NCI-H1417 (cell line): Measurements from ENCODE around the gene KIF3A.

Source experiments
- DNase-seq, 3 experiments: peaks; one replicate each; lab custom pipeline; 2025; lab: John Stamatoyannopoulos, UW

The KIF3A gene

DNA sequence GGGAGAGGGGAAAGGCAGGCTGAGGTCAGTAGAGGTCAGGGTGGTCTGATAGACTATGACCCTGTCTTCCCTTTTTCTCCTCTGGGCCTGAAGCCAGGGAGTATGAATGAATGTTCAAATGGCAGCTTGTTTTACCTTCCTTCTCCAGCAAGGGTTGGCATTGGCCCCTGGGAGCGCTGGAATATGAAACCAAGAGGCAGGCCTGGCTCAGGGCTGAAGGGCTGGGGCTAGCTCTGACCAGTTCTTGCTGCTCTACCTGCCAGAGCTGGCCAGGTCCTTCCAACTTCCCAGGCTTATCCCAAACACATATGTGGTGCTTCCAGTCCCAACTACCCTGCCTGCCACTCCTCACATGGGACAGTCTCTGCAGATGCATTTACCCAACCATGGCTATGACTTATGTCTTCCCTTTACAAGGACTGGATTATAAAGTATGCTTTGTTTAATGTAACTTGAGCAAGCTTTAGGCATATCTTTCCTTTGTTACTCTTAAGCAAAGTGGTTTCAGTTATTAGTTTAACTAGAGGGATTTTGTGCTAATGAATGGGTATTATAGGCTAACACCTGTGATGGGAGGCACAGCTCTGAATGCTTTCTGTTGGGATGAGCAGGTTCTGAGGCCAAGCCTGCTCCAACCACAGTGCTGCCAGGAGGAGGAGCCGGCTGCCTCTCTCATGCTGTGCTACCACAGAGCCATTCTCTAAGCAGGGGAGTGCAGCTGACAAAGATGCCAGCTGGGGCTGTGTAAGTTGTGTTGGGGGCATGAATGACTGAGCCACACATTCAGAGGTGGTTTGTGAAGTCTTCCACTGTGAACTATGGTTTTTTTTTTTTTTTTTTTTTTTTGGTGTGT is 16.0 kb upstream of the KIF3A start:
- DNase-seq: peak in 2 of 3 experiments; percentile 6 to 16

DNA sequence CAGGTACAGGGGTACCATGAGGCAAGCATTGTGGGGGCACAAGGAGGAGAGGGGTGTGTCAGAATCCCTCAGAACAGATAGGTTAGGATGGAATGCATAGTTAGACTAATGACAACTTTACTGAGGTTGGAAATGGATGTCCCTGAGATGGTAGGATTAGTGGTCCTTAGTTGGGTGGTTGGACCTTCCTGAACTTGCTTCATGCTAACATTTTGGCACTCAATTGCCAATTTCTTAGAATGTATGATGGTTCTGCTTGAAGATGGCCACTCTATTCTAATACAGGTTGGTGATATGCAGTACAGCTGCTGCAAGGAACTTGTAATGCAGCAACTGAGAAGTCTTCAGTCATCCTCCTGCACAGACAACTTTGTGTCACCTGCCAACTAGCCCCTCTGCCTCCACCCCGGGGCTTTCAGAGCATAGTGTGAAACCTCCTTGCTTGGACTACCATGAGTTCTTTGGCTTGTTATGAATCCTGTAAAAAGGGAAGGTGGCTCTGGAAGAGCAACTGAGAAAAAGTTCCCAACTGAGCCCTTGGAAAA is 15.3 kb upstream of the KIF3A start:
- DNase-seq: no peak

DNA sequence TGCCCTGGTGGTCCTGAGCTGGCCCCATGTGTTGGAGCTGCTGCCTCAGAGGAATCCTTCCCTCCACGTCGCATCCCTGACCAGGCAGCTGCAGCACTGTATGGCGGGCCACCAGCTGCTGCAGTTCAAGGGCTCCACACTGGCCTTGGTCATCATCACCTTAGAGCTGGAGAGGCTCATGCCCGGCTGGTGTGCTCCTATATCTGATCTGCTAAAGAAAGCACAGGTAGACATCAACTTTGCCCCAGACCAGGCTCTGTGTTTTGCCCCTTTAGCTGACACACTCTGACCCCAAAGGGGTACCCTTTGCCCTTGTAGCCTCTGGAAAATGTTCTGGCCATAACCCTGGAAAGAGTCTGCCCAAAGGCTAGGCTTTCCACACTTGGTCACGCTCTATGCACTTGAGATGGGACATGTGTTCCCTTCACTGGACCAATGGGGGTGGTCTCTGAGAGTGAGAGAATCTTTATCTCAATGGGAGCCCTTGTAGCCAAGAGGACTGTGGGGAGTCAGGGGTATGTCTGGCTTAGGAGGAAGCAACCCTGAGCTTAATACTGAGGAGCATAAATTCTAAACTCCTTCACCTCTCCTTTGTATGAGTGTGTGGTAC is 14.7 kb upstream of the KIF3A start:
- no peak for DNase-seq

DNA sequence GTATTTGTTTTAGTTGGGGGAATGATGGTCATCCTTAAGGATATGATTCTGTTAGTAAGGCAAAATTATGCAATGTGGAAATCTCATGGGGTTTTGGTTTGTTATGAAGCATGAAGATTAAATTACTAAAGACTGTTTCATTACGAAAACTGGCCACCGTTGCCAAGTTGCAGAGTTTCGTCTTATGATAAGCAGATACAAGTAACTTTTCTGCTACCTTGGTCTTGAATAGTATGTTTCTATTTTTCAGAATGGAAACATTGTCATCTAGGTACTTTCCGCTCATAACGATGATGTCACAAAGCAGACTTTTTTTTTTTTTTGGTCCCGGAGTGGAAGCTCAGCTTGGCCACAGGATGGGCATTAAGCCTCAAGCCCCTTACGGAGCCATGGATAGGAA is 14.1 kb upstream of the KIF3A start:
- DNase-seq: no peak

- DNase-seq: no peak
Observed at GRCh38 chr5:132750471-132751230, 13.3 kb upstream of the KIF3A start.

GRCh38 chr5:132749506-132749905 is 12.2 kb upstream of the KIF3A start:
- DNase-seq: no peak

DNA sequence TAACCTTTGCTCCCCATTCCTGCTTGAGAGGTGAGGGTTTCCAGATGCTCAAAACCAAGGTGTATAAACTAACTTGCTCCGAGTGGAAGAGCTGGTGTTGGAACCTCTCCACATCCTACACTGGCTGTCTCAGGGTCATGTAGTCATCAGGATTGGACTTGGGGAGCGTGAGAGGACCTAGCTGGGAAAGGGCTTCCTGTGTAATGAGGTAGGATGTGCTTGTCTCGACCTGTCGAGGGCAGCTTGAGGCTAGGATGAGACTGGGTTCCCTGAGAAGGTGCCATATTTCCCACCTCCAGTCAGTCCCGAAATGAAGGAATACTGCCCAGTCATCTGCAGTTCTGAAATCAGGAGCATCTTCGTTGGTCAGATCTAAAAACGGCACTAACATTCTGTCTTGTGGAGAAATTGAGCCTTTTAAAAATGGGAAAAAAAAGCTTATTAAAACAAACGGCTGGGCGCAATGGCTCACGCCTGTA is 11.2 kb upstream of the KIF3A start:
- no peak for DNase-seq

DNA sequence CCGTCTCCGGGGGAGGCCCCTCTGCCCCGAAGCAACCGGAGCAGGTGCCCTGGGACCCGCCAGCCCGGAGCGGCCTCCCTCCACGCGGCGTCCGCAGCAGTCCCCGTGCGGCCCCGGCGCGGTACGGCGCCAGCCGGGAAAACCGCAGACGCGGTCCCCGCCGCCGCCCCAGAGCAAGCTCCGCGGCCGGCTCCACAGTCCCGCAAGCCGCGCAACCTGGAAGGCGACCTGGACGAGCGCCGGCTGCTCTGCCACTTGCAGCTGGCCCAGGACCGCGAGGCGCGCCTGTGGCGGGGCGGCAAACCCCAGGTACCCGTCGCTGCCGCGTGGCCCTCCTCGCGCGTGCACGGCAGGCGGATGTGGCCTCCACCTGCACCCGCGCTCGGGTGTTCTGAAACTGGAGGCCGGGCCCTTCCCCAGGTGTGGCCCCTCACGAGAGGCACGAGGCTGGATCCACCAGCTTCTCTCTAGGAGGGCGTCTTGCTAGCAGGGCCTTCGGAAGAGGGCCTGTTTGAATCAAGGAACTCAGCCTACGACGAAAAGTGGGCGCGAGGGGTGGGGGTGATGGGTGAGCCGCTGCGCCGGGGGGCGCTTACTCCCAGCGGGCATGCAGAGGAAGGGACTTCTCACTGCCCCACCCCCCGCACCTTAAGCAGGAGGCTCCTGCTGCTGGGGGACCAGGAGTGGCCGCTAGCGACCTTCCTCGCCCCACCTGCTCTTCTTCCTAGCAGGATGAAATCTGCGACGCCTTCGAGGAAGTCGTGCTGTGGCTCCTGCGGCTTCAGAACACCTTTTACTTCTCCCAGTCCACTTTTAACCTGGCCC is 10.5 kb upstream of the KIF3A start:
- DNase-seq: no peak

GRCh38 chr5:132746954-132747615 is 9.7 kb upstream of the KIF3A start, which contains the start of gene CCNI2:
CCNI2 (plus strand) TSS chr5:132747426; CDS start chr5:132747496, 70 bp downstream.
- no peak for DNase-seq

DNA sequence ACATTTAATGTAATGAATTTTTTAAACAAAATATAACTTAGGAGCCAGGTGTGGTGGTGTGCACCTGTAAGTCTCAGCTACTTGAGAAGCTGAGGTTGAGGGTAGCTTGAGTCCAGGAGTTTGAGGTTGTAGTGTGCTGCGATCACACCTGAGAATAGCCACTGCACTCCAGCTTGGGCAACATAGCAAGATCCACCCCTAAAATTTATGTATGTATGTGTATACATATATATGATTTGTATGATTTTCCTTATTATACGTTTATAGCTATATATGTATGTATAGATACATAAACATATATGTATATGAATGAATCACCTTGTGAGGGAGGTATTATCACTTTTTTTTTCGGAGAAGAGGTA is 9.2 kb upstream of the KIF3A start:
- DNase-seq: no peak

DNA sequence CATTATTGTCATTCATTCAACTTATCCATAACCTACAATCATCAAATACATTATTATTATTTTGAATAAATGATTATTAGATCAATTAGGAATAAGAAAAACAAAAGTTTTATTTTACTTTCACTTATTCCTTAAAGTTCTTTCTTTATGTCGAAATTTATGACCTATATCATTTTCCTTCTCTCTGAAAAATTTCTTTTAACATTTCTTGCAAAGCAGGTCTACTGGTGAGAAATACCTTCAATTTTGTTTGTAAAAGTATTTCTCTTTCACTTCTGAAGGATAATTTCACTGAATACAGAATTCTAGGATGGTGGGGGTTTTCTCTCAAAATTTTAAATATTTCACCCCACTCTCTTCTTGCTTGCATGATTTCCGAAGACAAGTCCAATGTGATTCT is 7.3 kb upstream of the KIF3A start:
- no peak for DNase-seq

GRCh38 chr5:132742626-132743025 is 5.3 kb upstream of the KIF3A start:
- DNase-seq: no peak

DNA sequence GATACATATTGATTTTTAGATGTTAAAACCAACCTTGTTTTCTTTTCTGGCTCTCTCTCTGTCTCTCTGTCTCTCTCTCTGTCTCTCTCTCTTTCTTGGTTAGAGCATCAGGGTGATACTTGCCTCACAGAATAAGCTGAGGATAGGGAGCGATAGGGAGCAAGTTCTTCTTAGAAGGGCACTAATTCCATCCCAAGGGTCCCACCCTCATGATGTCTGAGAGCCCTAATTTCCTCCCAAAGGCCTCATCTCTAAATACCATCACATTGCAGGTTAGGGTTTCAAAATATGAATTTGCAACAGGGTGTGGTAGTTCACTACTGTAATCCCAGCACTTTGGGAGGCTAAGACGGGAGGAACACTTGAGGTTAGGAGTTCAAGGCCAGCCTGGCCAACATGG is 4.8 kb upstream of the KIF3A start:
- DNase-seq: no peak

DNA sequence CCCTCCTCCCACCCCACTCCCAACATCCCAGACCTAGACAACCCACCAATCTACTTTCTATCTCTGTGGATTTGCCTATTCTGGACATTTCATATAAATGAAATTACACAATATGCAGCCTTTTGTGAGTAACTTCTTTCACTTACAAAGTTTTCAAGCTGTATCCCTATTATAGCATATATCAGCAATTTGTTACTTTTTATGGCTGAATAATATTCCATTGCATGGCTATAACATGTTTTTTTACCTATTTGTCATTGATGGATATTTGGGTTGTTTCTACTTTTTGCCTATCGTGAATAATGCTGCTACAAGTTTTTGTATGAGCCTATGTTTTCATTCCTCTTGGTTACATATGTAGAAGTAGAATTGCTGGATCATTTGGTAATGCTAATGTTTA is 1.9 kb upstream of the KIF3A start:
- no peak for DNase-seq

- no peak for DNase-seq
Observed at GRCh38 chr5:132737982-132738681, 786 bp upstream of the KIF3A start.

- no peak for DNase-seq
Observed at GRCh38 chr5:132734687-132735086, 2.7 kb downstream of the KIF3A start.

- DNase-seq: no peak
Observed at GRCh38 chr5:132733499-132734148, 3.7 kb downstream of the KIF3A start.

DNA sequence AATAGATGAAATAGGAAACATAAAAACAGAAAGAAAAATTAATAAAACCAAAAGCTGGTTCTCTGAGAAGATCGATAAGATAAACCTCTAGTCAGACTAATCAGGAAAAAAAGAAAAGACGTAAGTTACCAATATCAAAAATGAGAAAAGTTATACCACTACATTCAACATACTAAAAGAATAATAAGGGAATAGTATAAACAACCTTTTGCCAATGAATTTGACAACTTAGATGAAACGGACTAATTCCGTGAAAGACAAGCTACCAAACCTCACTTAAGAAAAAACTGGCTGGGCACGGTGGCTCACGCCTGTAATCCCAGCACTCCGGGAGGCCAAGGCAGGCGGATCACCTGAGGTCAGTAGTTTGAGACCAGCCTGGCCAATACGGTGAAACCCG is 7.5 kb downstream of the KIF3A start:
- DNase-seq: no peak

DNA sequence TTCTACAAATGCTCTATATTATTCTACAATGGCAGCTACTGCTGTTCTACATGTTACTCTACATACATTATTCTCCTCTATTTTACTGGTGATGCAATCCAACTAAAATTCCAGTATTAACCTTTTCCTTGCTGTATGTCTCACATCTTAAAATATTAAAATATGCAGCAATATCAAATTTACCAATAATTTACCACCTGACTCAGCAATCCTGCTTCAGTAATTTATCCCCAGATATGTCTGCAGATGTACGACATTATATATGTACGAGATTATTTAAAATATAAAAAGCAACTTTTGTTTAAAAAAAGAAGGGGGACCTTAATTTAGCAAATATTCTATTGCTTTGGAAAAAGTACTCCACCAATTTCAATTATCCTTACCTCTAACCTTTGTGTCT is 11.6 kb downstream of the KIF3A start:
- DNase-seq: no peak
